HG02981 (cell line): Measurements from ENCODE around the gene OGT.
"Not testable (repeated sequence)": the region's sequence is repeated elsewhere in the genome, so short reads cannot be mapped to it uniquely, and the experiment has no call there.

ENCODE experiments used
- ATAC-seq: cut with Tn5 transposase; IDR thresholded peaks from one replicate; pipeline ENCODE4 v1.9.1; 2021; ENCODE audit warnings: mild to moderate bottlenecking, moderate library complexity; ENCODE audit not compliant: unreplicated experiment

OGT gene

DNA sequence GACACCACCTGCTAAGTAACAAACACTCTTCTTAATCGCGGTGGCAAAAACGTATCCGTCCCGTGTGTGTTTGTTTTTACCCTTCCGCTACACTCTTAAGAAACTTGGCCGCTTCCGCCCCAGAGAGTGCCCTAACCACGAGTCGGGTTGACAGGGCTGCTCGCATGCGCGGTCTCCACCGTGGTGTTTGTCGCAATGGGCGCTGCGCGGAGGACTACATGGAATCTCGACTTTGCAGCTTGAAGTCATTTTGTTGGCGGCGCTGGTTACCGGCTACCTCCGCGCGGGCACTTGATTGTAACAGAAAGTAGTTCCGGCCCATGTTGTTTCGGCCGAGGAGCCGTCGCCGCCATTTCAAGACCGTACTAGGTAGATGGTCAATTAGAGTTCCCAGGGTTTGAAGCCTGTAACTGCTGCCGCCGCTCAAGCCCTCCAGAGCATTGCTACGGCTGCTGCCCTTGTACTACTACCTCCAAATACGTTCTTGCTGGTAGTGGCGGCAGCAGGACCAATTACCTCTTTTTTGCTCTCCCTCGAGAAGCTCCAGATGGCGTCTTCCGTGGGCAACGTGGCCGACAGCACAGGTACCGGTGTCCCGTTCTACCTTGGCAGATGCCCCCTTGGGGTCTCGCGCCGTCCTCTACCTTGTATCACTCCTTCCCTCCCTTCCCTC is at the start of gene OGT:
Gene OGT (plus strand): TSS at position 352 of the 673 bp plus-strand sequence. CDS start 196 bp downstream, at position 548.
- peak; percentile 84 for ATAC-seq

DNA sequence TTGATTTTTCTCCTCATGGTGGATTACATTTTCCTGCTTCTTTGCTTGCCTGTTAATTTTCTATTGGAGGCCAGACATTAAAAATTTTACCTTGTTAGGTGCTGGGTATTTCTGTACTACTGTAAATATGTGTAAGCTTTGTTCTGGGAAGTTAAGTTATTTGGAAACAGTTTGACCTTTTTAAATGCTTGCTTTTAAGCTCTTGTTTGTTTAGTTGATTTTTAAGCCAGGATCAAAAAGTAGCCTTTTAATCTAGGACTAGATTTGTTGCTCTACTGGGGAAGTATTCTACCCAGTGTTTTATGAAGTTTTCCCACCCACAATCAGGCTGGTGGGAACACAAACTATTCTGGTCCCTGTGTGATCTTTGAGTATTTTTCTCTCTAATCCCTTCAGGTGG is 45.1 kb upstream of the OGT start:
- no peak for ATAC-seq

DNA sequence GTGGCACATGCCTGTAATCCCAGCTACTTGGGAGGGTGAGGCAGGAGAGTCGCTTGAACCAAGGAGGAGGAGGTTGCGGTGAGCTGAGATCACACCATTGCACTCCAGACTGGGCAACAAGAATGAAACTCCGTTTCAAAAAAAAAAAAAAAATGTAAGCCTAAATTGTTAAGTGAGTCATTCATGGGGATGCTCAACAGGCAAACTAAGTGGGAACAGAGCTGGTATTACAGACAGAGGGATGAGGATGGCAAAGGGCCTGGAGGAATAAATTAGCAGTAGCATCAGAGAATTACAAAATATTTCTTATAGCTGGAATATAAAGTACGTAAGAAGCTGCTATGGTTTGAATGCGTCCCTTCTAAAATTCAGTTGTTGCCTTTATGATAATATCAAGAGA is 43.4 kb upstream of the OGT start:
- ATAC-seq: no peak

DNA sequence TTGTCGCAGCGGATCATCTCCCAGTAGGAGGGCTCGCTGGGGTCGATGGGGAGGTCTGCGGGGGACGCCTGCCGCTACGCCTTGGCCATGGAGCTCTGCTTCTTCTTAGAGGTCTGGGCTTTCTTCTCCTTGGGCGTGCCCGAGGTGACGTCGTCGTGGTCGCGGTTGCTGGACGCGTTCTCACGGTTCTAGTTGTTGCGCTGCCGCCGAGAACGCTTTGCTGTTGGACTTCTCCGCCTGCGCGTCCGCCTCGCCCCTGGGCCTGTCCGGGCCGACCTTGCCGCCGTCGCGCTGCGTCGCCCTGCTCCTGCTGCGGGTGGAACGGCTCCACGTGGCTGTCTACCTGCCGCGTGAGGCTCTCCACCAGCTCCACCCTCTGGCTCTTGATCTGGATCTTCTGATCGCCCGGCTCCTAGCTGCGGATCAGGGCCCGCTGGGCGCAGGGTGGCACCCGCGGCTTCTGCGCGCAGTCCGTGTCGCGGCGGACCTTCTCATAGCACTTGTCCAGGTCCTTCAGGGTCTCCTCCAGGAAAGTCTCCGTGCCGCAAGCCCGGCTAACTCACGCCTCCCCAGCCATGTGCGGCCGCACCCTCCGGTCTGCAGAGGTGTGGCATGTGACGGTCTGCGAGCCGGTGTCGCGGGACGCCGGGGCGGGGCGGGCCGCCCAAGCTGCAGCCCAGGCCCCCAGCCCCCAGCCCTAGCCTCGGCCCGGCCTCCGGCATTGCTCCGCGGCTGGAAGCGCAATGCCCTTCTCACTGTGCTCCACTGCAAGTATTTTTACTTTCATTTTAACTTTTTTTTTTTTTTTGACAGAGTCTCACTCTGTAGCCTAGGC is 40.5 kb upstream of the OGT start:
- ATAC-seq: no peak

DNA sequence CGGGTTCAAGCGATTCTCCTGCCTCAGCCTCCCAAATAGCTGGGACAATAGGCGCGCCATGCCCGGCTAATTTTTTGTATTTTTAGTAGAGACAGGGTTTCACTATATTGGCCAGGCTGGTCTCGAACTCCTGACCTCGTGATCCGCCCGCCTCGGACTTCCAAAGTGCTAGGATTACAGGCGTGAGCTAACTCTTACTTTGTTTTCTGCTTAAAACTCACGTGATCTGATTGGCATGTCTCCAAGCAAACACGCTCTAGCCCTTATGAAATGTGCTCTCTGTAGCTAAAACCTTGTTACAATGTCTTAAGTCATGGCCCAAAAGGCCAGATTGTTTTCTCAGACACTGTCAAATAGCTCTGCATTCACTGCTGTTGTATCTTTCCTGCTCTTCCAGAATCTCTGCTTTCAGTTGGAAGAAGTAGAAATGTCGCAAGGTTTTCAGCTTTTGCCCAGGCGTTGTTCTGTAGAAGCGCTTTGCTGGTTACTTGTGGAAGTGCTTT is 39.7 kb upstream of the OGT start:
- no peak for ATAC-seq

DNA sequence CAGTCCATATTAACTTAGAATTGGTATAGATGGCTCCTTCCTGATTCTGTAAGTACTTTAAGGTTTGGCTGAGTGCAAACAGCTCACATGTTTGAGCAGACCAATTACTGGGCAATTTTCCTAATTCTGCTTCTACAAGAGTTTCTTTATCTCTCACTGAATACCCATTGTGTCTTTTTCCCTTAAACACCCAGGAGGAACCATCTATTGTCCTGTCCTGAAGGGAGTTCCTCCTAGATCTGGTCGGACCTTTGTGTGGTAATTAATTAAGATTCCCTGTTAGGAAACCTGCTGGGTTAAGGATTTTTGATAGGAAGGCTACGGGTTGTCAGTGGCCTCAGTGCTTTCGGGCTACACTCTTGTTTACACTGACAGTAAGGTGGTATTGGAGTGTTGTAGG is 36.9 kb upstream of the OGT start:
- not testable (repeated sequence) for ATAC-seq

DNA sequence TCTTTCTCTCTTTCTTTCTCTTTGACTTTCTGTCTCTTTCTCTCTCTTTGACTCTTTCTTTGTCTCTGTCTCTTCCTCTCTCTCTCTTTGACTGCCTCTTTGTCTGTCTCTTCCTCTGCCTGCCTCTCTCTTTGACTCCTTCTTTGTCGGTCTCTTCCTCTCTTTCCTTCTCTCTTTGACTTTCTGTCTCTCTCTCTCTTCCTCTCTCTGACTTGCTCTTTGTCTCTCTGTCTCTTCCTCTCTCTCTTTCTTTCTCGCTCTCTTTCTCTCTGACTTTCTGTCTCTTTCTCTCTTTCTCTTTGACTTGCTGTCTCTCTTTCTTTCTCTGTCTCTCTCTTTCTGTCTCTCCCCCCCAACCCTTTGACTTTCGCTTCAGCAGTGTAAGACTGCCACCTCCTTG is 36.4 kb upstream of the OGT start:
- no peak for ATAC-seq

DNA sequence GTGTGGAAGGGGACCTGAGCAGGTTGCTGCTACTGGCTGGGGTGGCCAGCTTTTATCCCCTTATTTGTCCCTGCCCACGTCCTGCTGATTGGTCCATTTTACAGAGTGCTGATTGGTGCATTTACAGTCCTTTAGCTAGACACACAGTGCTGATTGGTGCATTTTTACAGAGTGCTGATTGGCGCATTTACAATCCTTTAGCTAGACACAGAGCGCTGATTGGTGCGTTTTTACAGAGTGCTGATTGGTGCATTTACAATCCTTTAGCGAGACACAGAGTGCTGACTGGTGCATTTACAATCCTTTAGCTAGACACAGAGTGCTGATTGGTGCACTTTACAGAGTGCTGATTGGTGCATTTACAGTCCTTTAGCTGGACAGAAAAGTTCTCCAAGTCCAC is 30.8 kb upstream of the OGT start:
- ATAC-seq: not testable (repeated sequence)

DNA sequence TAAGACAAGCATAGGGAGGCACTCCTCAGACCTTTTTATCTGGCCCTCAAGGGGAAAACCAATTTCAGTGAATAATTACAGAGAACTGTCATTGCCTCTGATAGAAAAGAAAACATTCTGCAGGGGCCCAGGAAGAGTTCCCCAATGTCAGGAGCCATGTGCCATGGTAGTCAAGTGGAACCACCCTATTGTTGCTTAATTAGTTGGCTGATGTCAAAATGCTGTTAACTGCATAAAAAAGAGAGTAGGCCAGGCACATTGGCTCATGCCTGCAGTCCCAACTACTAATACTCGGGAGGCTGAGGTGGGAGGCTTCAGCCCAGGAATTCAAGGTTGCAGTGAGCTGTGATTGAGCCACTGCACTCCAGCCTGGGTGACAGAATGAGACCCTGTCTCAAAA is 28.6 kb upstream of the OGT start:
- no peak for ATAC-seq

DNA sequence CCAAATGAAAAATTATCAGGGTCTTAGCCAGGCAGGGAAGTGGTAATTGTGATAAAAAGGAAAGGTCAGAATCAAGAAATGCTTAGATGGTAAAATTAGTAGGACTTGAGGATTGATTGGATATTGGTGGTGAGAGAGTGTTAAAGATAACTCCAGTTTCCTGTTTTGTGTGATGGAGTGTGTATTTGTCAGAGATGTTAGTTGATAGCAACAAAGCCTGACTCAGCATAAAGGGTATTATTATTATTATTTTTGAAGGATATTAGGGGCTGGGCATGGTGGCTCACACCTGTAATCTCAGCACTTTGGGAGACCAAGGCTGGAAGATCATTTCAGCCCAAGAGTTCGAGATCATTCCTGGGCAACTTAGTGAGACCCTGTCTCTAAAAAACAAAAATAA is 23.6 kb upstream of the OGT start:
- no peak for ATAC-seq

DNA sequence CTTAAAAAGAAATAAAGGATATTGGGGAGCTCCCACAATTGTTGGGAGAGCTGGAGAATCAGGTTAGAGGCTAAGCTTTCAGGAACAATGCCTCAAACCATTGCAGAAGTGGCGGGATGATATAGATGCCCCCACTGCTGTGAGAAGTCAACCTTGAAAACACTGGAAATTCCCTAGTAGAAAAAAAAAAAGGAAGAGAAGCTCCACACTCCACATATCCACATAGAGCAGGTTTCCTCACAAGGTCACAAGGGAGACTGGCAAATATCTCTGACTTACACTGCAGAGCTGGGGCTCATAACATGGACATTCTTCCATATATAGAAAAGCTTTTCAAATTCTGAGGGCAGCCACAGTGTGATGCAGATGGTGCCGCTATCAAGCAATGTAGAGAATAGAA is 22.7 kb upstream of the OGT start:
- ATAC-seq: no peak

DNA sequence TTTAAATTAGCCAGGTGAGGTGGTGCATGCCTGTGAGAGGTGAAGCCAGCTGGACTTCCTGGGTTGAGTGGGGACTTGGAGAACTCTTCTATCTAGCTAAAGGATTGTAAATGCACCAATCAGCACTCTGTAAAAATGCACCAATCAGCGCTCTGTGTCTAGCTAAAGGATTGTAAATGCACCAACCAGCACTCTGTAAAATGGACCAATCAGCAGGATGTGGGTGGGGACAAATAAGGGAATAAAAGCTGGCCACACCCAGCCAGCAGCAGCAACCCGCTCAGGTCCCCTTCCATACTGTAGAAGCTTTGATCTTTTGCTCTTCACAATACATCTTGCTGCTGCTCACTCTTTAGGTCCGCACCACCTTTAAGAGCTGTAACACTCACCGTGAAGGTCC is 19.2 kb upstream of the OGT start:
- not testable (repeated sequence) for ATAC-seq

DNA sequence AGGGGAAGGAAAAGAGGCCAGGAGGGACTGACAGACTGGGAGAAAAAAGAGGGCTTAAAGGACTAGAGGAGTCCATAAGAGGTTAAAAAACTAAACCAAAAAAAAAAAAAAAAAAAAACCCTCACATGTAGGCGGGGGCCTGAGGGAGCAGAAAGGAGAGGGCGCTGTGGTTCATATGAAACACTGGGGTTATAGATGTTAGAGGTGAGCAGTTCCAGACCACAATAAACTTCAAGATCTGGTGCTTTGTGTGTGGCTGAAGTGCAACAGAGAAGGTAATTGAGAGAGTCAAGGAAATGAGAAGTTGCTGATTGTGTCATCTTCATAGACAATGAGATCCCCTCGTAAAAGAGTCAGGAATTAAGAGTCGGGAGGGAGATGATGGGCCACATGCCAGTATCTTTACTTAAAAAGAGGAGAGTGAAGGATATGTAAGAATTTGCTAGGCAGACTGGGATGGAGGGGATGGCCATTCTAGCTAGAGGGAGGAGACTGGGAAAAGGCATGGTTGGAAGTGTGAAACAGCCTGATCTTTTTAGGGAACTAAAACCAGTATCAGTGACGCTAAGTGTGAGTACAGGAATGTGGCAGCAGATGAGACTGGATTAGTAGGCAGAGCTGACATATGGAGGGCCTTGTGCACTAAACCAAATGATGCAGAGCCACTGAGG is 18.4 kb upstream of the OGT start:
- no peak for ATAC-seq

DNA sequence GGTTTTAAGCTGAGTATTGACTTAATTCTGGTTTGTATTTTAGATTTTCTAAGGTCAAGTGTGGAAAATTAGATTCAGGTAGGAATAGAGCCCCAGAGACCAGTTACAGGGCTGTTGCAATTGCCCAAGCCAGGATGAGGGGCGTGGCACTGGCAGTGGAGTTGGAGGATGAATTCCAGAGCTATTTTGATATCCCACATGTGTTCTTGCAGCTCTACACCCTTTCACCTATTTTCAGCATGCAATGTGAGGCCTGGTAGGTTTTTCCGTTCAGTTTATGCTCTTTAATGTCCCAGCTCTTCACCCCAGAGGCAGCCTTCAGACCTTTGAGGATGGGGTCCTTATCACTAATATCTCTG is 17.9 kb upstream of the OGT start:
- ATAC-seq: no peak

DNA sequence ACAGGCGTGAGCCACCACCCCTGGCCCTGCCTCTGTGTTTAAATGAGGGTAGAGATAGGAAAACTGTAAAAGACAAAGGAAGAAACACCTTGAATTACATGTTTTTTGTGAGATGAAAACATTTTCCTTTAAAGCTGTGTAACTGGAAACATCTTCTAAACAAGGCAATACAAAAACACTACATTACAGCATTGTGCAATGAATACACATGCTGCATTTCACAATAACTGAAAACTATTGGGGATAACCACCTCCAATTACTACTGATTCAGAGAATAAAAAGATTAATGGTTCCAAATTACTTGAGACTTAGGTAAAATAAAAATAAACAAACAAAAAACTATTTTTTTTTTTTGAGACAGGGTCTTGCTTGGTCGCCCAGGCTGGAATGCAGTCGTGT is 7.6 kb upstream of the OGT start:
- no peak for ATAC-seq

DNA sequence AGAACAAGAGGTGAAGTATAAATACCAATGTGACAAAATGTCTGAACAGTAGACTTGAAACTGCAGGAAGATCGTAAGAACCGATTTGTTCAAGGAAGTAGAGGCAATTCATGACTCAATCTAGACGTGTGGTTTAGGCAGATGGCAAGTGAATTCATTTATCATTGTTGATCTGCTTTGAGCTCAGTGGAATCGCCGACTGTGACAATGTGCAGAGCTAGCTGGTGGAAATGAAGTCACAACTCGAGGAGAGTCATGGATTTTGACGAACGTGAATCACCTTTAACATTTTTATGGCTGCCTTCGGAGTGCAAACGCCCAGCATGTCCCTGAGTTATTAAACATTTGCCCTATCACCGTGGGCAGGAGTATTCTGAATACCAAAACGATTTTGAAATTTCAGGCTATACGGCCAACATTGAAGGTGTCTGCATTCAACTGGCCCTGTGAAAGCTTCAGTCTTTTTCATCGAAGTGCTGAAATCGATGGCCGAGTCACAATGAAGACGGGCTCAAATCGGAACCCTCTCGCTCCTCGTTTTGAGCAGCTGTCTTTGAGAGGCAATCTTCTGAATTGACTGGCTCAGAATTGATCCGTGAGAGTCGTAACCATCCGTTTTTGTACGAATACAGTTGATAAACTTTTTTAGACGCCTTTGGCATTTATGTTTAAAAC is 689 bp upstream of the OGT start:
- no peak for ATAC-seq

DNA sequence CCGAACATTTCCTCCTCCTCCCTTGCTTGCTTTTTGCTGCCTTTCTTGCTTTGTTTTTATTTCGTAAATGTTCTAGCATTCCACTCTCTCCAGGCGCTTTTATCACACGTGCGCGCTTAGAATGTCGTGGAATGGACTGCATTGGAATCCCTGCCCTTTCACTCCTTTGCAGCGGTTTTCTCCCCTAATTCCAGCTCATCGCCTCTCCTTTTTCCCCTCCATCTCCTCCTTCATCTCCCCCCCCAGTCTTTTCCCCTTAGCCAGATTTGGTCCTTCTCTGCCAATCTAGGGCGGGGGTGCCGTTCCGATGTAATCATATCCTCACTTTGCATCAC is 579 bp downstream of the OGT start:
- ATAC-seq: no peak

DNA sequence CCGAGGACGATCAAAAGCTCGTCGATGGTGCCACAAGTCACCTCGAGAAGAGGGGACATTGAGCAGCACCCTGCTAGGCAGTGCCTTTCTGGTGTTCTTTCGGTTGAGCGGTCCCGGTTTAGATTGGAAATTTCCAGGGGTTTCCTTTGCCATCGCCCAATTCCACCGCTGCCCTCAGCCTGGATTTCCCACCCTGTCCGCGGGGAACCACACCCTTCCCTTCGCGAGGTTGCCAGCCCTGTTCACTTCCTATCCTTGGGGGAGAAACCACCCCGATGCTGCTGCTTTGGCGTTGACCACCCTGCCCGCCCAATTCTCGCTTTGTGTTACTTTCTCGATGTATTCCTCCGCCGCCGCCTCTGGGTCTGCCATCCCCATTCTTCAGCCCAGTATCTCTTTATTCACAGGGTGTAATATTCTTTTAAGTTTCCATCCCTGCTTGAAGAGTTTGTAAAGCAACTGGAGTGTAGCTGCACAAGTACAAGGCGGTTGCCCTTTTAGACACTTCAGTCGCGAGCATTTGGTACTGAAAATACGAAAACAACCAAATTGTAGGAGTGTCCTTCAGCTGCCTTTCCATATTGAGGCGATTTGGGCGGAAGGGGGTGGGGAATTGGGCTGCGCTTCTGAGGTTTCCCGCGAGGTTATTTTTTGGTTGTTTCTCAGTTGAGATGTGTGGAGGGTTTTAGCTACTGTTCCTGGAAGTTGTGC is 1.1 kb downstream of the OGT start:
- no peak for ATAC-seq

DNA sequence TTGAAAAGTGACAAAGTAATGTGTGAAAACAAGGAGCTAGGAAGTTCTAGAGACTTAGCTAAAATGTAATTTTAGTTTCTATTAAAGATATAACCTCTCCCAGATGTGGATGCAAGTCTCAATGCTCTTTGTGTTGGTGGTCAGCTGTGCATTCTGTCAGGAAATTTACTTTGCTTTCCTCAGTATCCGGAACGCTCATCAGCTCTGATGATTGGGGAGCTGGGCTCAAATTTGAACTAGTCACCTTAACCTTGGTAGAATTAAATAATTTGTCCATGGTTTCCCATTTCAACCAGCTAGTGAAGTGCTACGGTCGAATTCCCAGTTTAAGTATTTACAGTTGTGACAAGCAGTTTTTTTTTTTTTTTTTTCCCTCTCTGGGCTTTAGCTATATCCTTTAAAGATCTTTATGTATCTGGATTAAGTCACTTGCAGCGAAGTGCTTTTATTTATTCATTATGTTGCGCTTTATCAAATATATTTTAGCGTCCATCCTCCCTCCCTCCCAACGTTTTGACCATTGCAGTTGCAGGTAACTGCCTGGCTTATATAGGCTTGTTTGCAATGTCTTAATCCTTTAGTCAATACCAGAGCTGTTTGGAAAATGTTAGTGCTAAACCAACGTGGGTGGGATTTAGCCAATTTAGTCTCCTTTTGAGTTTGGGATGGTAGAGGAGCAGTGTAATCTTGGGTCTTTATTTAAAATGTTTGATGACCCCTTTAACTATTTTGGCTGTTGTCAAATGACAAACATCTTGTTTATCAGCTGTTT is 2.1 kb downstream of the OGT start:
- no peak for ATAC-seq

DNA sequence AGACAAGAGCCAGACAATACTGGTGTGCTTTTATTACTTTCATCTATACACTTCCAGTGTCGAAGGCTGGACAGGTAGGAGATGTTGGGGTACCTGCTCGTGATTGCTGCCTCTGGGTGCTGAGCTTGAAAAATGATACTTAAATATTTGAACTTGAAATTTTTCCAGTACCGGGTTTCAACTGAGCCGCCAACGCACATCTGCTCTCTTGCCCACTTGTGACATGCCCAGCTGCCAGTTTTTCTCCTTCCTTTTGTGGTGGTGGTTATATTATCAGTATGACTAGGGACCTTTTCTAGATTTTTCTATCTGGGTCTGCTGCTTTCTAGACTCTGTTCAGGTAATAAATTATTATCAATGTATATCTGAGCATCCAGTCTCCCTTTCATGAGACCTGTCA is 3.4 kb downstream of the OGT start:
- no peak for ATAC-seq
